Measurements from ENCODE around the gene SLC2A13. TPM values are rescaled to one million over a fixed set of nuclear protein-coding genes. Genes with fewer than 3 reads are reported as not detected.

Gene SLC2A13
- total RNA-seq, 1 experiment from 2014 or later = 12.1 TPM

DNA sequence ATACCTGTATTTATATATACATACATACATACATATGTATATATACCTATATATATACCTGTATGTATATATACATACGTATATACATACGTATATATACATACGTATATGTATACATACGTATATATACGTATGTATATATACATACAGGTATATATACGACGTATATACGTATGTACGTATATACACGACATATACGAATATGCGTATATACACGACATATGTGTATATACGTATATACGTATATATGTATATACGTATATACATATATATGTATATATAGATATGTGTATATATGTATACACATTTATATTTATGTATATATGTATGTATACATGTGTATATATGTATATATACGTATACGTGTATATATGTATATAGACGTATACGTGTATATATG lies 393.5 kb downstream of the SLC2A13 start:
- TF ChIP-seq TCF7L2 (IDR thresholded peaks at IDR 0.05; ENCODE audit: low read depth, low read length) (no peak), SIN3A (IDR thresholded peaks at IDR 0.05; ENCODE audit: borderline replicate concordance, insufficient read depth, low read depth, low read length) (no peak), POLR2AphosphoS5 (IDR thresholded peaks at IDR 0.05; ENCODE audit: low read depth, low read length) (no peak)
- TF ChIP-seq, protein P1, sequence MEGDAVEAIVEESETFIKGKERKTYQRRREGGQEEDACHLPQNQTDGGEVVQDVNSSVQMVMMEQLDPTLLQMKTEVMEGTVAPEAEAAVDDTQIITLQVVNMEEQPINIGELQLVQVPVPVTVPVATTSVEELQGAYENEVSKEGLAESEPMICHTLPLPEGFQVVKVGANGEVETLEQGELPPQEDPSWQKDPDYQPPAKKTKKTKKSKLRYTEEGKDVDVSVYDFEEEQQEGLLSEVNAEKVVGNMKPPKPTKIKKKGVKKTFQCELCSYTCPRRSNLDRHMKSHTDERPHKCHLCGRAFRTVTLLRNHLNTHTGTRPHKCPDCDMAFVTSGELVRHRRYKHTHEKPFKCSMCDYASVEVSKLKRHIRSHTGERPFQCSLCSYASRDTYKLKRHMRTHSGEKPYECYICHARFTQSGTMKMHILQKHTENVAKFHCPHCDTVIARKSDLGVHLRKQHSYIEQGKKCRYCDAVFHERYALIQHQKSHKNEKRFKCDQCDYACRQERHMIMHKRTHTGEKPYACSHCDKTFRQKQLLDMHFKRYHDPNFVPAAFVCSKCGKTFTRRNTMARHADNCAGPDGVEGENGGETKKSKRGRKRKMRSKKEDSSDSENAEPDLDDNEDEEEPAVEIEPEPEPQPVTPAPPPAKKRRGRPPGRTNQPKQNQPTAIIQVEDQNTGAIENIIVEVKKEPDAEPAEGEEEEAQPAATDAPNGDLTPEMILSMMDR (IDR thresholded peaks at IDR 0.05) = no peak
- TF ChIP-seq, protein P2, sequence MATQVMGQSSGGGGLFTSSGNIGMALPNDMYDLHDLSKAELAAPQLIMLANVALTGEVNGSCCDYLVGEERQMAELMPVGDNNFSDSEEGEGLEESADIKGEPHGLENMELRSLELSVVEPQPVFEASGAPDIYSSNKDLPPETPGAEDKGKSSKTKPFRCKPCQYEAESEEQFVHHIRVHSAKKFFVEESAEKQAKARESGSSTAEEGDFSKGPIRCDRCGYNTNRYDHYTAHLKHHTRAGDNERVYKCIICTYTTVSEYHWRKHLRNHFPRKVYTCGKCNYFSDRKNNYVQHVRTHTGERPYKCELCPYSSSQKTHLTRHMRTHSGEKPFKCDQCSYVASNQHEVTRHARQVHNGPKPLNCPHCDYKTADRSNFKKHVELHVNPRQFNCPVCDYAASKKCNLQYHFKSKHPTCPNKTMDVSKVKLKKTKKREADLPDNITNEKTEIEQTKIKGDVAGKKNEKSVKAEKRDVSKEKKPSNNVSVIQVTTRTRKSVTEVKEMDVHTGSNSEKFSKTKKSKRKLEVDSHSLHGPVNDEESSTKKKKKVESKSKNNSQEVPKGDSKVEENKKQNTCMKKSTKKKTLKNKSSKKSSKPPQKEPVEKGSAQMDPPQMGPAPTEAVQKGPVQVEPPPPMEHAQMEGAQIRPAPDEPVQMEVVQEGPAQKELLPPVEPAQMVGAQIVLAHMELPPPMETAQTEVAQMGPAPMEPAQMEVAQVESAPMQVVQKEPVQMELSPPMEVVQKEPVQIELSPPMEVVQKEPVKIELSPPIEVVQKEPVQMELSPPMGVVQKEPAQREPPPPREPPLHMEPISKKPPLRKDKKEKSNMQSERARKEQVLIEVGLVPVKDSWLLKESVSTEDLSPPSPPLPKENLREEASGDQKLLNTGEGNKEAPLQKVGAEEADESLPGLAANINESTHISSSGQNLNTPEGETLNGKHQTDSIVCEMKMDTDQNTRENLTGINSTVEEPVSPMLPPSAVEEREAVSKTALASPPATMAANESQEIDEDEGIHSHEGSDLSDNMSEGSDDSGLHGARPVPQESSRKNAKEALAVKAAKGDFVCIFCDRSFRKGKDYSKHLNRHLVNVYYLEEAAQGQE (IDR thresholded peaks at IDR 0.05; ENCODE audit: insufficient read depth in 1 of 2, low read depth in 2 of 2, low read length in 1 of 2) = no peak
- no peak overlapping the region for H3K27ac ChIP-seq (ENCODE audit: low read length)
- ChIA-PET CTCF (no interaction called here), POLR2A (no interaction called here)
- DNase-seq (ENCODE audit: low read depth, low spot score) (no peak), ATAC-seq (no peak)
- no peaks in the 10 kb centered on the region for H3K9me3 ChIP-seq (ENCODE audit: control insufficient read depth, insufficient read depth, low read depth, low read length)
- H3K27me3 ChIP-seq (ENCODE audit: control insufficient read depth, insufficient read depth, low read length) = no peaks in the 10 kb centered on the region
- in situ Hi-C loops (cut with HindIII; ENCODE audit: low pct_unique_long_range_greater_than_20kb, low sequenced_read_pairs) = no loop called here
- no peaks in the 10 kb centered on the region for H3K36me3 ChIP-seq (ENCODE audit: control insufficient read depth, insufficient read depth, low read length)
- intact Hi-C loops (cut with micrococcal nuclease; ENCODE audit: unreplicated experiment) = no loop called here
- no peak overlapping the region for H3K4me3 ChIP-seq (ENCODE audit: low read depth in 2 of 2, low read length in 2 of 2)
- BruUV-seq (replicated peaks) = no TSS peak
- no peaks in the 10 kb centered on the region for H3K4me1 ChIP-seq (ENCODE audit: control insufficient read depth, insufficient read depth, low read length)

Other genes with a start within 250 kb of the SLC2A13 start
- 0.13 TPM for gene LRRK2, start 118.9 kb upstream of the SLC2A13 start, total RNA-seq (2021; ENCODE audit: unreplicated experiment)